ENCODE data around the gene FHOD1. TPM values are rescaled to one million over a fixed set of nuclear protein-coding genes. Genes with fewer than 3 reads are reported as not detected.

Gene FHOD1
- total and polyA plus RNA-seq, 9 of the 15 experiments (the other 6 are each of a cell fraction or from before 2014, with no cell fraction given) = 18.7 to 126 (median 32.3) TPM

DNA sequence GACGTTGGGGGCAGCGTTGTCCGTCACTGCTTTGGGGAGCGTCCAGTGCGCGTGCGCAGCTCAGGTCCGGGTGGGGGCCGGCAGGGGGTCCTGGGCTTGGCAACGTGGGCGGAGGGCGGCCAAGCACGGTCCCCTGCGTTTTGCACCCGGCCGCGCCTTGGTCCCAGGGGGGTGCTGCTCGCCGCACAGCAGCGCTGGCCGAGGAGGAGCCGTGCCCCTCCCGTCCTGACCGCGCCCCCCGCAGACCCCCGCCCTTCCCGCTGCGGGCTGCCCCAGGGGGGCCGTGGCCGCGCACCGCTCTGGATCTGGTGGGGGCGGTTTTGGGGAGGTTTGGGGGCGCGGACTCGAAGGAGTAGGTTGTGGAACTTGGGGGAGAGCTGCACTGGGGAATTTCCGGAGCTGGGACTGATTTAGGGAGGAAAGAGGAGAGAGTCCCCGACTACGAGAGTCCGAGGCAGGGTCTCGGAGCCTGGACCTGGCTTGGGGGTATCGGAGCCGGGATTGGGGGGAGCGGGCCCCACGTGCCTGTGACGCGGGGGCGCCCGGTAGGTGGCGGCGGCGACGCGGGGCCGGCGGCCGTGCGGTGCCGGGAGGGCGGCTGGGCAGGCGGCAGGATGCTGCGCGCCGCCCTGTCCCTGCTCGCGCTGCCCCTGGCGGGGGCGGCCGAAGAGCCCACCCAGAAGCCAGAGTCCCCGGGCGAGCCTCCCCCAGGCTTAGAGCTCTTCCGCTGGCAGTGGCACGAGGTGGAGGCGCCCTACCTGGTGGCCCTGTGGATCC lies 1.3 kb upstream of the FHOD1 start, which contains the start of gene SLC9A5 (continued):
- TF ChIP-seq, protein P1, sequence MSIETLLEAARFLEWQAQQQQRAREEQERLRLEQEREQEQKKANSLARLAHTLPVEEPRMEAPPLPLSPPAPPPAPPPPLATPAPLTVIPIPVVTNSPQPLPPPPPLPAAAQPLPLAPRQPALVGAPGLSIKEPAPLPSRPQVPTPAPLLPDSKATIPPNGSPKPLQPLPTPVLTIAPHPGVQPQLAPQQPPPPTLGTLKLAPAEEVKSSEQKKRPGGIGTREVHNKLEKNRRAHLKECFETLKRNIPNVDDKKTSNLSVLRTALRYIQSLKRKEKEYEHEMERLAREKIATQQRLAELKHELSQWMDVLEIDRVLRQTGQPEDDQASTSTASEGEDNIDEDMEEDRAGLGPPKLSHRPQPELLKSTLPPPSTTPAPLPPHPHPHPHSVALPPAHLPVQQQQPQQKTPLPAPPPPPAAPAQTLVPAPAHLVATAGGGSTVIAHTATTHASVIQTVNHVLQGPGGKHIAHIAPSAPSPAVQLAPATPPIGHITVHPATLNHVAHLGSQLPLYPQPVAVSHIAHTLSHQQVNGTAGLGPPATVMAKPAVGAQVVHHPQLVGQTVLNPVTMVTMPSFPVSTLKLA (conservative IDR thresholded peaks at IDR 0.05) = peak; percentile 33 to 64; a peak in 2 of 4 replicates
- TF ChIP-seq CBX2 (IDR thresholded peaks at IDR 0.05; ENCODE audit: insufficient read depth, low read length, poor library complexity, severe bottlenecking) (no peak), CREB1 (IDR thresholded peaks at IDR 0.05) (peak; percentile 51; the same call in 1 of the 2 replicates), CREB1 (CRISPR knock-in tag; IDR thresholded peaks at IDR 0.05) (no peak), ZNF184 (CRISPR knock-in tag; IDR thresholded peaks at IDR 0.05) (no peak), ZNF23 (CRISPR knock-in tag; IDR thresholded peaks at IDR 0.05) (no peak), SREBF2 (CRISPR knock-in tag; IDR thresholded peaks at IDR 0.05) (no peak), BCOR (IDR thresholded peaks at IDR 0.05) (no peak), GABPB1 (CRISPR knock-in tag; IDR thresholded peaks at IDR 0.05) (no peak), CCNT2 (IDR thresholded peaks at IDR 0.05; ENCODE audit: borderline replicate concordance, extremely low read depth, insufficient read length, low read depth, low read length) (peak; percentile 40), RBFOX2 (IDR thresholded peaks at IDR 0.05; ENCODE audit: low read depth, low read length) (peak; percentile 66)
- TF ChIP-seq, protein P2, sequence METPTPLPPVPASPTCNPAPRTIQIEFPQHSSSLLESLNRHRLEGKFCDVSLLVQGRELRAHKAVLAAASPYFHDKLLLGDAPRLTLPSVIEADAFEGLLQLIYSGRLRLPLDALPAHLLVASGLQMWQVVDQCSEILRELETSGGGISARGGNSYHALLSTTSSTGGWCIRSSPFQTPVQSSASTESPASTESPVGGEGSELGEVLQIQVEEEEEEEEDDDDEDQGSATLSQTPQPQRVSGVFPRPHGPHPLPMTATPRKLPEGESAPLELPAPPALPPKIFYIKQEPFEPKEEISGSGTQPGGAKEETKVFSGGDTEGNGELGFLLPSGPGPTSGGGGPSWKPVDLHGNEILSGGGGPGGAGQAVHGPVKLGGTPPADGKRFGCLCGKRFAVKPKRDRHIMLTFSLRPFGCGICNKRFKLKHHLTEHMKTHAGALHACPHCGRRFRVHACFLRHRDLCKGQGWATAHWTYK (CRISPR knock-in tag; IDR thresholded peaks at IDR 0.05) = peak; percentile 57; the same call in 1 of the 2 replicates
- TF ChIP-seq, protein P3, sequence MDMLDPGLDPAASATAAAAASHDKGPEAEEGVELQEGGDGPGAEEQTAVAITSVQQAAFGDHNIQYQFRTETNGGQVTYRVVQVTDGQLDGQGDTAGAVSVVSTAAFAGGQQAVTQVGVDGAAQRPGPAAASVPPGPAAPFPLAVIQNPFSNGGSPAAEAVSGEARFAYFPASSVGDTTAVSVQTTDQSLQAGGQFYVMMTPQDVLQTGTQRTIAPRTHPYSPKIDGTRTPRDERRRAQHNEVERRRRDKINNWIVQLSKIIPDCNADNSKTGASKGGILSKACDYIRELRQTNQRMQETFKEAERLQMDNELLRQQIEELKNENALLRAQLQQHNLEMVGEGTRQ (CRISPR knock-in tag; IDR thresholded peaks at IDR 0.05) = peak; percentile 22; the same call in 1 of the 2 replicates
- TF ChIP-seq, protein P4, sequence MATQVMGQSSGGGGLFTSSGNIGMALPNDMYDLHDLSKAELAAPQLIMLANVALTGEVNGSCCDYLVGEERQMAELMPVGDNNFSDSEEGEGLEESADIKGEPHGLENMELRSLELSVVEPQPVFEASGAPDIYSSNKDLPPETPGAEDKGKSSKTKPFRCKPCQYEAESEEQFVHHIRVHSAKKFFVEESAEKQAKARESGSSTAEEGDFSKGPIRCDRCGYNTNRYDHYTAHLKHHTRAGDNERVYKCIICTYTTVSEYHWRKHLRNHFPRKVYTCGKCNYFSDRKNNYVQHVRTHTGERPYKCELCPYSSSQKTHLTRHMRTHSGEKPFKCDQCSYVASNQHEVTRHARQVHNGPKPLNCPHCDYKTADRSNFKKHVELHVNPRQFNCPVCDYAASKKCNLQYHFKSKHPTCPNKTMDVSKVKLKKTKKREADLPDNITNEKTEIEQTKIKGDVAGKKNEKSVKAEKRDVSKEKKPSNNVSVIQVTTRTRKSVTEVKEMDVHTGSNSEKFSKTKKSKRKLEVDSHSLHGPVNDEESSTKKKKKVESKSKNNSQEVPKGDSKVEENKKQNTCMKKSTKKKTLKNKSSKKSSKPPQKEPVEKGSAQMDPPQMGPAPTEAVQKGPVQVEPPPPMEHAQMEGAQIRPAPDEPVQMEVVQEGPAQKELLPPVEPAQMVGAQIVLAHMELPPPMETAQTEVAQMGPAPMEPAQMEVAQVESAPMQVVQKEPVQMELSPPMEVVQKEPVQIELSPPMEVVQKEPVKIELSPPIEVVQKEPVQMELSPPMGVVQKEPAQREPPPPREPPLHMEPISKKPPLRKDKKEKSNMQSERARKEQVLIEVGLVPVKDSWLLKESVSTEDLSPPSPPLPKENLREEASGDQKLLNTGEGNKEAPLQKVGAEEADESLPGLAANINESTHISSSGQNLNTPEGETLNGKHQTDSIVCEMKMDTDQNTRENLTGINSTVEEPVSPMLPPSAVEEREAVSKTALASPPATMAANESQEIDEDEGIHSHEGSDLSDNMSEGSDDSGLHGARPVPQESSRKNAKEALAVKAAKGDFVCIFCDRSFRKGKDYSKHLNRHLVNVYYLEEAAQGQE (IDR thresholded peaks at IDR 0.05; ENCODE audit: borderline replicate concordance) = 0 out of 2 replicates have a peak, but pooled peaks have one; percentile 13
- TF ChIP-seq, protein P4 (CRISPR knock-in tag; IDR thresholded peaks at IDR 0.05; ENCODE audit: low read depth) = no peak

Data from K562 (cell line).